GM19438 (cell line): ENCODE results near the gene TRMO.

Experiments
- ATAC-seq: cut with Tn5 transposase; IDR thresholded peaks from one replicate; pipeline ENCODE4 v1.9.1; 2021; ENCODE audit warnings: low read depth; ENCODE audit not compliant: unreplicated experiment

The TRMO gene

GRCh38 chr9:97906236-97906831 is 16.0 kb downstream of the TRMO start:
- ATAC-seq, result no peak

- no peak for ATAC-seq
These were observed 17.1 kb downstream of the TRMO start for GRCh38 chr9:97905228-97905627.

- ATAC-seq, result no peak
These were observed 17.6 kb downstream of the TRMO start for GRCh38 chr9:97904725-97905124.

- ATAC-seq, result no peak
These were observed 19.1 kb downstream of the TRMO start for GRCh38 chr9:97903177-97903576.

GRCh38 chr9:97900738-97901565 is 21.3 kb downstream of the TRMO start:
- ATAC-seq, result no peak

- ATAC-seq, result no peak
These were observed 22.1 kb downstream of the TRMO start for GRCh38 chr9:97900103-97900737.

GRCh38 chr9:97895695-97896332 is 26.5 kb downstream of the TRMO start:
- no peak for ATAC-seq

- ATAC-seq, result no peak
These were observed 27.1 kb downstream of the TRMO start for GRCh38 chr9:97895211-97895610.

GRCh38 chr9:97892421-97892820 is 29.9 kb downstream of the TRMO start:
- ATAC-seq, result no peak

- ATAC-seq, result no peak
These were observed 30.6 kb downstream of the TRMO start for GRCh38 chr9:97891736-97892135.

GRCh38 chr9:97889941-97890887 is 32.1 kb downstream of the TRMO start:
- ATAC-seq, result no peak

GRCh38 chr9:97880336-97880735 is 42.0 kb downstream of the TRMO start:
- ATAC-seq, result no peak

- ATAC-seq, result no peak
These were observed 46.2 kb downstream of the TRMO start for GRCh38 chr9:97876061-97876460.

- ATAC-seq, result no peak
These were observed 47.2 kb downstream of the TRMO start for GRCh38 chr9:97875111-97875510.

- ATAC-seq, result no peak
These were observed 47.7 kb downstream of the TRMO start for GRCh38 chr9:97874624-97875023.

GRCh38 chr9:97873882-97874281 is 48.4 kb downstream of the TRMO start:
- no peak for ATAC-seq

- ATAC-seq, result no peak
These were observed 48.9 kb downstream of the TRMO start for GRCh38 chr9:97873425-97873824.

- no peak for ATAC-seq
These were observed 53.4 kb downstream of the TRMO start for GRCh38 chr9:97868859-97869258.

- ATAC-seq, result no peak
These were observed 55.5 kb downstream of the TRMO start for GRCh38 chr9:97866848-97867247.

- ATAC-seq, result no peak
These were observed 56.0 kb downstream of the TRMO start for GRCh38 chr9:97866300-97866699.
